ENCODE data around the gene SCAF4. TPM values are rescaled to one million over a fixed set of nuclear protein-coding genes. Genes with fewer than 3 reads are reported as not detected.

The SCAF4 gene
- total RNA-seq, 1 donor from 2014 or later = 36.6 TPM

Other genes with a start within 250 kb of the SCAF4 start
- gene SOD1, start 72.4 kb downstream of the SCAF4 start, total RNA-seq = 209 TPM
- 0.53 TPM for gene HUNK, start 140.9 kb upstream of the SCAF4 start, total RNA-seq